Heart left ventricle (tissue), 13 donors: ENCODE results near the gene HJURP.

Experiments
- POLR2A ChIP-seq, 2 donors: fragments of 450-650 bp; IDR thresholded peaks; one replicate each; pipeline ENCODE4 v1.6.1; 2017; ENCODE audit warnings: antibody characterized with exemption in 2 of 2, mild to moderate bottlenecking in 2 of 2, moderate library complexity in 2 of 2
- TF ChIP-seq, protein P1 (sequence below), 12 donors: fragments of 200-600 bp; sonication (generic) in 4 of 12; IDR thresholded peaks; one replicate each; pipeline versions ENCODE4 v1.5.0 to v1.8.0; 2018 to 2022; ENCODE audit warnings: antibody characterized with exemption in 12 of 12, mild to moderate bottlenecking in 5 of 12
- donor health status: ischemic (EF 13 %, LVEDD 7.1; RV severe dilation, severe dysfunction).
- donor health status: DM: no; HTN: yes; CAD: no.
- donor health status: DM: no; HTN: no; CAD: no.
- donor health status: ischemic (EF 25% LVEDD 6.9; RV normal size, moderate dysfunction).
- donor health status: ischemic (EF 25% LVEDD 5.7; RV mildly dilated, moderate dysfunction).
- donor health status: ischemic (EF 35%, LVEDD 5.7; RV mildly dilated, moderate dysfunction).
- donor health status: nonischemic (EF 11% LVEDD 7.7; RV severe dilation, severe dysfunction).
- donor health status: DM: yes; HTN: yes; CAD: no.
- donor health status: PGD.
- donor health status: ischemic (EF 29% LVEDD 5.4; RV normal size, mild dysfunction).
- donor health status: nonischemic (EF 23%, LVEDD 6.1; RV moderate dilation, normal function).

DNA sequence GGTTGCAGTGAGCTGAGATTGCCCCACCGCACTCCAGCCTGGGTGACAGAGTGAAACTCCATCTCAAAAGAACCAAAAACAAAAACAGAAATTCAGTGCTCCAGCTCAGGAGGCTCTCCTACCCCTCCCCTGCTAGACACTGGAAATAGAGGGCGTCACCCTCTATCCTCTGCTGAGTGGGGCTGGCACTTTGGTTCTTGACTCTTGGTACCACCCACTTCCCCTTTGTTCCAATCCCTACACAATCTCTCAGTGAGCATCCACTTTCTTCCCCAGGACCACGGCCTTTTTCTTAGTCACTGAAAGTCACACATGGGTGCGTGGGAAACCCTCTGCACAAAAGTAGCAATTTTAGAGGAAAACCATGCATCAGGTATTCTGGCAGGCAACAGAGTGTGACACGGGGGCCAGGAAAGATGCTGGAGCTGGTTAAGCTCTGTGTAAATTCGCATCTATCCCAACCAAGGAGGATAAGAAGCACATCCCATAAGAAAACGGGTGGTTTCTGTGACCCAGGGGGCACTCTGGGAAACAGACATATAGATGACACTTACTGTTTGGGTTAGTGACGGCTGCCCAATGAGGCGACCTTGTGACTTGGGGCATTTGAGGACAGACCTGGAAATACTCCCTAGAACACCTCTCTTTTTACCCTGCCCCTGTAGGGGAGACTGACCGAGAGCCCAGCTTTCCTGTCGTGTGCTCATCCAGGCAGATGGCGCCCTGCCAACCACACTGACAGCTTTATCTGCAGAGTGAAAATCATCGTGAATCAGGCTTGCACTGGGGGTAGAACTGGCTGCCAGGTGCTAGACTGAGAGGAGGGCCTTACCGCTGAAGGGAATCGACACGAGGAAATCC is 7.7 kb downstream of the HJURP start:
- TF ChIP-seq, protein P1, sequence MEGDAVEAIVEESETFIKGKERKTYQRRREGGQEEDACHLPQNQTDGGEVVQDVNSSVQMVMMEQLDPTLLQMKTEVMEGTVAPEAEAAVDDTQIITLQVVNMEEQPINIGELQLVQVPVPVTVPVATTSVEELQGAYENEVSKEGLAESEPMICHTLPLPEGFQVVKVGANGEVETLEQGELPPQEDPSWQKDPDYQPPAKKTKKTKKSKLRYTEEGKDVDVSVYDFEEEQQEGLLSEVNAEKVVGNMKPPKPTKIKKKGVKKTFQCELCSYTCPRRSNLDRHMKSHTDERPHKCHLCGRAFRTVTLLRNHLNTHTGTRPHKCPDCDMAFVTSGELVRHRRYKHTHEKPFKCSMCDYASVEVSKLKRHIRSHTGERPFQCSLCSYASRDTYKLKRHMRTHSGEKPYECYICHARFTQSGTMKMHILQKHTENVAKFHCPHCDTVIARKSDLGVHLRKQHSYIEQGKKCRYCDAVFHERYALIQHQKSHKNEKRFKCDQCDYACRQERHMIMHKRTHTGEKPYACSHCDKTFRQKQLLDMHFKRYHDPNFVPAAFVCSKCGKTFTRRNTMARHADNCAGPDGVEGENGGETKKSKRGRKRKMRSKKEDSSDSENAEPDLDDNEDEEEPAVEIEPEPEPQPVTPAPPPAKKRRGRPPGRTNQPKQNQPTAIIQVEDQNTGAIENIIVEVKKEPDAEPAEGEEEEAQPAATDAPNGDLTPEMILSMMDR (IDR thresholded peaks at IDR 0.05): no peak
- no peak for TF ChIP-seq POLR2A (IDR thresholded peaks at IDR 0.05)
